Stimulated activated CD4-positive, alpha-beta T cell treated with anti-CD3 and anti-CD28 coated beads, Interleukin-1b, Interleukin-23, amount 100 ng/mL, for 48 hours (primary cell): ENCODE data around the gene MRPL44.
"Not testable (repeated sequence)": the region's sequence is repeated elsewhere in the genome, so short reads cannot be mapped to it uniquely, and the experiment has no call there.

Experiments
- DNase-seq: peaks from one replicate; pipeline ENCODE4 v3.0.0-alpha.2; 2020

MRPL44 gene

GRCh38 chr2:223937535-223937934 lies 19.7 kb upstream of the MRPL44 start:
- no peak for DNase-seq

- not testable (repeated sequence) for DNase-seq
These were observed 17.8 kb upstream of the MRPL44 start for GRCh38 chr2:223939438-223939837.

- peak; percentile 90 for DNase-seq
These were observed 15.5 kb upstream of the MRPL44 start for GRCh38 chr2:223941579-223942277.

GRCh38 chr2:223943135-223943534 lies 14.1 kb upstream of the MRPL44 start:
- no peak for DNase-seq

- DNase-seq, result no peak
These were observed 13.7 kb upstream of the MRPL44 start for GRCh38 chr2:223943561-223944008.

GRCh38 chr2:223944166-223944702 lies 13.0 kb upstream of the MRPL44 start:
- DNase-seq, result no peak

- peak; percentile 82 for DNase-seq
These were observed 12.3 kb upstream of the MRPL44 start, which contains the start of gene WDFY1 for GRCh38 chr2:223944703-223945531. Gene WDFY1, minus strand, starts transcription at chr2:223945335. Its CDS starts 51 bp downstream, at chr2:223945284.

- no peak for DNase-seq
These were observed 11.5 kb upstream of the MRPL44 start for GRCh38 chr2:223945755-223946154.

- DNase-seq, result no peak
These were observed 9.5 kb upstream of the MRPL44 start for GRCh38 chr2:223947711-223948205.

- DNase-seq, result no peak
These were observed 7.9 kb upstream of the MRPL44 start for GRCh38 chr2:223949241-223949840.

- DNase-seq, result no peak
These were observed 6.6 kb upstream of the MRPL44 start for GRCh38 chr2:223950448-223951347.

GRCh38 chr2:223952280-223952968 lies 4.8 kb upstream of the MRPL44 start:
- DNase-seq, result no peak

- no peak for DNase-seq
These were observed 2.9 kb upstream of the MRPL44 start for GRCh38 chr2:223954401-223954800.

GRCh38 chr2:223956300-223956699 lies 963 bp upstream of the MRPL44 start:
- DNase-seq, result no peak

- no peak for DNase-seq
These were observed 2.4 kb downstream of the MRPL44 start for GRCh38 chr2:223959688-223960087.

GRCh38 chr2:223967981-223968380 lies 10.7 kb downstream of the MRPL44 start:
- DNase-seq, result no peak

GRCh38 chr2:223969315-223969714 lies 12.1 kb downstream of the MRPL44 start:
- no peak for DNase-seq

GRCh38 chr2:223969856-223970255 lies 12.6 kb downstream of the MRPL44 start:
- no peak for DNase-seq

GRCh38 chr2:223970343-223971128 lies 13.3 kb downstream of the MRPL44 start:
- no peak for DNase-seq

- DNase-seq, result no peak
These were observed 14.5 kb downstream of the MRPL44 start for GRCh38 chr2:223971731-223972130.
